HepG2 (cell line): ENCODE measurements around the gene HPS4. TPM values are rescaled to one million over a fixed set of nuclear protein-coding genes. Genes with fewer than 3 reads are reported as not detected.

Experiments used
- ATAC-seq: fragments of 200-7000 bp; cut with Tn5 transposase; 3 replicates; pipeline ENCODE4 v1.9.1; 2020; ENCODE audit warnings: mild to moderate bottlenecking, moderate library complexity
- BruUV-seq: library from RNA; stranded (reverse); fragments of 400-500 nt; replicated peaks from 2 replicates; lab custom pipeline; 2021; lab: Mats Ljungman, UMichigan
- CTCF ChIA-PET: fragments of 300-600 bp; formaldehyde crosslinking; extraction: SDS; loops from one replicate; lab custom pipeline; 2021; ENCODE audit warnings: low total read pairs, inconsistent platforms, low intra/inter-chr PET ratio; lab: Yijun Ruan, JAX
- POLR2A ChIA-PET: fragments of 350-600 bp; sonication (Branson Sonifier 250); formaldehyde crosslinking; loops from one replicate; lab custom pipeline; 2020; ENCODE audit warnings: antibody characterized with exemption, inconsistent platforms; lab: Yijun Ruan, JAX
- DNase-seq: peaks from one replicate; pipeline ENCODE4 v3.0.0-alpha.2; 2015; ENCODE audit warnings: low spot score
- FAIRE-seq: peaks from 3 replicates; lab custom pipeline; 2011; peaks lifted over from hg19 to GRCh38; lab: Jason Lieb, UNC
- H2AFZ ChIP-seq: one replicate; pipeline ENCODE4 v1.6.1; 2011; ENCODE audit warnings: low read length, inconsistent platforms
- H3K27ac ChIP-seq: fragments of 300-600 bp; 3 replicates; pipeline ENCODE4 v1.8.0; 2011; ENCODE audit warnings: mixed run types, mild to moderate bottlenecking, mixed read lengths, low read length, inconsistent platforms; ENCODE audit not compliant: insufficient read depth; ENCODE audit errors: extremely low read length
- H3K27me3 ChIP-seq, 2 experiments: fragments of 200-600 bp in 1 of 2; 2 replicates in 1 of 2; 3 replicates in 1 of 2; pipeline versions ENCODE4 v1.6.0 to v1.8.0; 2011; ENCODE audit warnings: low read length in 2 of 2, mild to moderate bottlenecking in 2 of 2, moderate library complexity in 2 of 2, inconsistent platforms in 1 of 2; ENCODE audit not compliant: insufficient read depth in 2 of 2, control insufficient read depth in 1 of 2
- H3K36me3 ChIP-seq, 2 experiments: fragments of 200-600 bp in 1 of 2; replicated peaks in 1 of 2; 2 replicates in 1 of 2; 3 replicates in 1 of 2; pipeline versions ENCODE4 v1.5.1 to v1.8.0; 2011; ENCODE audit warnings: low read length in 2 of 2, inconsistent platforms in 1 of 2; ENCODE audit not compliant: insufficient read depth in 2 of 2, control insufficient read depth in 1 of 2
- H3K4me1 ChIP-seq: 2 replicates; pipeline ENCODE4 v1.5.1; 2012; ENCODE audit warnings: low read length, inconsistent platforms; ENCODE audit not compliant: insufficient read depth
- H3K4me2 ChIP-seq: 2 replicates; pipeline ENCODE4 v1.6.0; 2011; ENCODE audit warnings: low read depth, low read length, inconsistent platforms
- H3K4me3 ChIP-seq, 3 experiments: fragments of 200-600 bp in 1 of 3; sonication (generic), shearing (Covaris generic) in 1 of 3; replicated peaks in 1 of 3; 2 replicates each; pipeline ENCODE4 v1.5.1; 2011 to 2016; ENCODE audit warnings: low read length in 3 of 3, inconsistent platforms in 2 of 3, low read depth in 2 of 3, mild to moderate bottlenecking in 2 of 3, control low read depth in 1 of 3, mixed read lengths in 1 of 3; ENCODE audit not compliant: insufficient read depth in 1 of 3
- H3K79me2 ChIP-seq: one replicate; pipeline ENCODE4 v1.6.1; 2011; ENCODE audit warnings: low read length, inconsistent platforms; ENCODE audit not compliant: insufficient read depth
- H3K9ac ChIP-seq: 2 replicates; pipeline ENCODE4 v1.6.0; 2011; ENCODE audit warnings: mild to moderate bottlenecking, low read depth, low read length, inconsistent platforms; ENCODE audit not compliant: insufficient read depth
- H3K9me3 ChIP-seq: 2 replicates; pipeline ENCODE4 v1.5.1; 2012; ENCODE audit warnings: mild to moderate bottlenecking, low read length
- H4K20me1 ChIP-seq: 2 replicates; pipeline ENCODE4 v1.6.0; 2011; ENCODE audit warnings: inconsistent platforms, mild to moderate bottlenecking, low read length, moderate library complexity; ENCODE audit not compliant: insufficient read depth
- BCLAF1 ChIP-seq: fragments of 450-650 bp; IDR thresholded peaks from 2 replicates; pipeline ENCODE4 v1.6.1; 2017; ENCODE audit warnings: mild to moderate bottlenecking
- MAFK ChIP-seq, 2 experiments: IDR thresholded peaks in 1 of 2; conservative IDR thresholded peaks in 1 of 2; 2 replicates each; pipeline ENCODE4 v1.6.1; 2011; ENCODE audit warnings: improper control_type of control experiment in 2 of 2, low read length in 2 of 2
- RARA ChIP-seq: IDR thresholded peaks from 2 replicates; pipeline ENCODE4 v1.6.1; 2016; ENCODE audit warnings: missing genetic modification reagents, missing compliant biosample characterization
- SMAD3 ChIP-seq: sonication (generic); formaldehyde crosslinking; IDR thresholded peaks from 2 replicates; pipeline ENCODE4 v1.4.0; 2020; ENCODE audit warnings: missing genetic modification reagents
- STAT5B ChIP-seq: sonication (generic); formaldehyde crosslinking; IDR thresholded peaks from 2 replicates; pipeline ENCODE4 v1.4.0; 2020; ENCODE audit warnings: missing genetic modification reagents
- TAF15 ChIP-seq: fragments of 200-400 bp; formaldehyde crosslinking; IDR thresholded peaks from one replicate; pipeline ENCODE4 v1.6.1; 2018; ENCODE audit warnings: mild to moderate bottlenecking, low read depth, low read length; ENCODE audit not compliant: poor library complexity, severe bottlenecking
- TSC22D2 ChIP-seq: sonication (generic); formaldehyde crosslinking; IDR thresholded peaks from 2 replicates; pipeline ENCODE4 v1.5.1; 2020; ENCODE audit warnings: missing genetic modification reagents, mild to moderate bottlenecking, borderline replicate concordance
- WIZ ChIP-seq: sonication (generic); formaldehyde crosslinking; IDR thresholded peaks from 2 replicates; pipeline ENCODE4 v1.5.1; 2020; ENCODE audit warnings: mild to moderate bottlenecking, missing genetic modification reagents
- ZBTB43 ChIP-seq: sonication (generic); formaldehyde crosslinking; conservative IDR thresholded peaks from 2 replicates; pipeline ENCODE4 v1.4.0; 2020; ENCODE audit warnings: missing genetic modification reagents
- ZNF530 ChIP-seq: sonication (generic); formaldehyde crosslinking; IDR thresholded peaks from 2 replicates; pipeline ENCODE4 v1.5.0; 2020; ENCODE audit warnings: low read depth, mild to moderate bottlenecking, missing genetic modification reagents
- ZNF629 ChIP-seq: sonication (generic); formaldehyde crosslinking; conservative IDR thresholded peaks from 2 replicates; pipeline ENCODE4 v1.5.0; 2020; ENCODE audit warnings: missing genetic modification reagents
- ZNF841 ChIP-seq: sonication (generic); formaldehyde crosslinking; IDR thresholded peaks from 2 replicates; pipeline ENCODE4 v1.8.1; 2023; ENCODE audit warnings: missing genetic modification reagents, borderline replicate concordance
- ZSCAN21 ChIP-seq: sonication (generic); formaldehyde crosslinking; IDR thresholded peaks from 2 replicates; pipeline ENCODE4 v1.8.0; 2022; ENCODE audit warnings: mild to moderate bottlenecking, missing genetic modification reagents, moderate library complexity, borderline replicate concordance
- WGBS: methylation state at CpG from one replicate; pipeline ENCODE4 v1.1.6; 2017; ENCODE audit warnings: low lambda C conversion rate; 5-methylcytosine and 5-hydroxymethylcytosine counted together
- in situ Hi-C: cut with HindIII; loops from 2 replicates; pipeline ENCODE4 v1.10.0; 2017; ENCODE audit warnings: low pct_unique_long_range_greater_than_20kb; ENCODE audit not compliant: extremely low pct_ligation_motif_present
- intact Hi-C: fragments of 100-400 bp; cut with micrococcal nuclease; formaldehyde crosslinking; loops from one replicate; pipeline ENCODE4 v1.10.0; 2022; ENCODE audit not compliant: unreplicated experiment
- polyA plus RNA-seq, 8 experiments: library from polyadenylated mRNA; depleted of rRNA in 3 of 8; stranded (reverse) in 7 of 8; unstranded in 1 of 8; fragments of >200 nt; fragmentation: Illumina TruSeq in 4 of 8; extraction: Trizol in 4 of 8; gene quantifications; 2 replicates each; pipeline versions ENCODE4 v1.2.1 to v1.2.3, GENCODE V29; 2011 to 2016; ENCODE audit warnings: low read depth in 4 of 8, missing spikeins in 1 of 8, mixed read lengths in 1 of 8; ENCODE audit not compliant: insufficient read depth in 1 of 8
- total RNA-seq, 5 experiments: library from RNA; depleted of rRNA; stranded (reverse); fragments of >200 nt; fragmentation: Illumina TruSeq; extraction: Trizol; gene quantifications; 2 replicates each; pipeline ENCODE4 v1.2.3, GENCODE V29; 2016; ENCODE audit warnings: low read depth in 1 of 5

The HPS4 gene
- total and polyA plus RNA-seq, 2 of the 13 experiments (the other 11 are each of a cell fraction or from before 2014, with no cell fraction given): 27.4 to 34.0 TPM

DNA sequence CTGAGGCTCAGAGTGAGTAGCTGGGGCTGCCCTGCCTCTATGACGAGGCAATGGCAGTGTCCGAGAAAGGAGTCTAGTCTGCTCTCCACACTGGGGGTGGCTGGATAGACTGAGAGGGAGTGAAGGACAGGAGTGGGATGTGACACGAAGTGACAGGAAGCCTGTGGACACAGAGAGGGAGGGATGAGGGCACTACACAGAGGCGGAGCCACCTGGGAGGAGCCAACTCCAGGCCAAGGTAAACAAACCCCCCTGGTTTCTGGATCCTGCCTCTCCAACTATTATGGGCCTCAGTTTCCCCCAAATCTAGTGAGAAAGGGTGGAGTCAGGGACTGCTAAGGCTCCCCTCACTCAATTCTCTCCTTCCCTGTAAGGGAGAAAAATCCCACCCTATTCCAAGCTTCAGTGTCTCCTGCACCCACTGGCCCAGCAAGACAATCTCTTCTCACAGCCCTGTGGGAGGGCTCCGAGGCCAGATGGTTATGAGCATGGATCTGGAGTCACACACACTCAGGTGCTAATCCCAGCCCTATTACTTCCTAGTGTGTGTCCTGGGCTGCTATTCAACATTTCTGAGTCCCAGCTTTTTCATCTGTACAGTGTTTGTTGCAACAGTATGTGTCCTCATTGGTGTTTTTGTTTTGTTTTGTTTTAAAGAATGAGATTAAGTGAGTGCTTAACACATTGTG, 29.6 kb downstream of the HPS4 start:
- H3K4me3 ChIP-seq: no peak overlapping the region
- peaks cover 19 to 52% of the 10 kb centered on the region in 2 experiments for H3K36me3 ChIP-seq
- POLR2A ChIA-PET: no interaction called here
- CTCF ChIA-PET: no interaction called here
- no peaks in the 10 kb centered on the region for H3K9me3 ChIP-seq
- no peaks in the 10 kb centered on the region for H3K27me3 ChIP-seq
- 96% methylated on average over 5 of the region's 5 CpGs for WGBS
- intact Hi-C loops: no loop called here
- DNase-seq (no peak), ATAC-seq (no peak)
- no TSS peak for BruUV-seq
- in situ Hi-C loops: no loop called here
- H4K20me1 ChIP-seq: 0 out of 2 replicates have a peak, but pooled peaks cover 2% of the 10 kb centered on the region
- no peak overlapping the region for H2AFZ ChIP-seq
- H3K4me2 ChIP-seq: no peak overlapping the region
- H3K4me1 ChIP-seq: no peaks in the 10 kb centered on the region
- TF ChIP-seq STAT5B: no peak
- TF ChIP-seq ZNF629: peak; percentile 24; the same call in 1 of the 2 replicates
- TF ChIP-seq, all 625 proteins: peak for 1
- Histone ChIP-seq H3K79me2 (no peaks in the 10 kb centered on the region), H3K9ac (no peak overlapping the region), H3K27ac (no peak overlapping the region)
- FAIRE-seq: no peak

- H3K4me2 ChIP-seq: no peak overlapping the region
- ChIA-PET CTCF (no interaction called here), POLR2A (no interaction called here)
- H3K4me1 ChIP-seq: no peaks in the 10 kb centered on the region
- no peak overlapping the region for H3K9ac ChIP-seq
- H2AFZ ChIP-seq: no peak overlapping the region
- in situ Hi-C loops (no loop called here), intact Hi-C loops (no loop called here)
- no peaks in the 10 kb centered on the region for H3K27me3 ChIP-seq
- no peak for ATAC-seq
- 0 out of 2 replicates have a peak, but pooled peaks cover 2% of the 10 kb centered on the region for H4K20me1 ChIP-seq
- no peak for DNase-seq
- no TSS peak for BruUV-seq
- H3K36me3 ChIP-seq: peaks cover 17 to 49% of the 10 kb centered on the region in 2 experiments
- 95% methylated on average over 8 of the region's 9 CpGs for WGBS
- H3K4me3 ChIP-seq: no peak overlapping the region
- no peaks in the 10 kb centered on the region for H3K79me2 ChIP-seq
- H3K9me3 ChIP-seq: no peaks in the 10 kb centered on the region
- no peak overlapping the region for H3K27ac ChIP-seq
- FAIRE-seq: no peak
- TF ChIP-seq MAFK (conservative IDR thresholded peaks at IDR 0.05 in 1 of 2, IDR thresholded peaks at IDR 0.05 in 1 of 2; ENCODE audit: low read length in 2 of 2): no peak
- TF ChIP-seq TAF15: no peak
- no peak for TF ChIP-seq TSC22D2 (CRISPR knock-in tag)
- no peak for TF ChIP-seq ZNF841
- TF ChIP-seq BCLAF1: no peak
- no peak for TF ChIP-seq ZBTB43 (CRISPR knock-in tag)
- TF ChIP-seq RARA (CRISPR knock-in tag): no peak
- no peak for TF ChIP-seq SMAD3 (CRISPR knock-in tag)
- TF ChIP-seq WIZ (CRISPR knock-in tag): no peak
- TF ChIP-seq ZNF530: no peak
- no peak for TF ChIP-seq ZSCAN21 (CRISPR knock-in tag)
Measured at GRCh38 chr22:26453216-26453615, 30.4 kb downstream of the HPS4 start.
